GM19025 (cell line): ENCODE results near the gene FKBP5.
"Not testable (repeated sequence)": the region's sequence is repeated elsewhere in the genome, so short reads cannot be mapped to it uniquely, and the experiment has no call there.

Source experiments
- ATAC-seq: cut with Tn5 transposase; IDR thresholded peaks from one replicate; pipeline ENCODE4 v1.9.1; 2021; ENCODE audit warnings: mild to moderate bottlenecking, low read depth, moderate library complexity; ENCODE audit not compliant: unreplicated experiment

The FKBP5 gene

DNA sequence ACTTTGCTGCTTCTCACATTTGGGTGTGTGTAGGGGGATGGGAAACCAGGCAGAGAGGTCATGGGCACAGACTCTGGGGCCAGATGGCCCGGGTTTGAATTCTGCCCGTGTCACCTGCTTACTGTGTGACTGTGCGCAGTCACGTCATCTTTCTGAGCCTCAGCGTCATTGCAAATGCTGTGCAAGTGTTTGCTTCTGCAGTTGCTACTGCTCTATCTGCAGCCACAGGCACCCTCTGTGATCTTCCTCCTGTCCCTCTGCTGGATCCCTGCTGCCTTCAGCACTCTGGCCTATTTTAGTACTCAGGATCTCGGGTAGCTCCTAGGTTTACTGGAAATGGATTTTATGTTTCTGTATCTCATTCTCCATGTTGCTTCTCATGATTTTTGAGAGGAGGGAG, 135.4 kb downstream of the FKBP5 start:
- no peak for ATAC-seq

DNA sequence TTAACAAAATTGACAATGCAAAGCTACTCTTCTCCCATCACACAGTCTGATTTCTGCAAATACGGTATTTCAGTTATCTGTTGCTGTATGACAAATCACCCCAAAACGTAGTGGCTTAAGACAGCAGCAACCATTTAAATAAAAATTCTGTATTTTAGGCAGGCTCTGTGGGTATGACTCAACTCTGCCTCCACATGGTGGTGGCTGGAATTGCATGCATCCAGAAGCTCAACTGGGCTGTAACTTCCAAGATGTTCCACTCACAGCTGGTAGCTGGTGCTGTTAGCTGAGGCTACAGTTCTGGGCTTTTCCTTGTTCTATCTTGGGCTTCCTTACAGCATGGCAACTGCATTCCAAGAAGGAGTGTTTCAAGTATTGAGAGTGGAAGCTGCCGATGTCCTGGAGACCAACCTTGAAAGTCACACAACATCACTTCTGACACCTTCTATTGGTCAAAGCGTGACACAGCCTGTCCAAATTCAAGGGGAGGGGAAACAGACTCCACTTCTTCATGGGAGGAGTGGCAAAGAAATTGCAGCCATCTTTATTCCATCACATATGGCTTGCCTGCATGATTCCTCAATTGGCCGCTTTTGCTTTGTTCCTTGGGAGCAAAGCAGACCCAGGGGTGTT, 136.3 kb downstream of the FKBP5 start:
- ATAC-seq: no peak

DNA sequence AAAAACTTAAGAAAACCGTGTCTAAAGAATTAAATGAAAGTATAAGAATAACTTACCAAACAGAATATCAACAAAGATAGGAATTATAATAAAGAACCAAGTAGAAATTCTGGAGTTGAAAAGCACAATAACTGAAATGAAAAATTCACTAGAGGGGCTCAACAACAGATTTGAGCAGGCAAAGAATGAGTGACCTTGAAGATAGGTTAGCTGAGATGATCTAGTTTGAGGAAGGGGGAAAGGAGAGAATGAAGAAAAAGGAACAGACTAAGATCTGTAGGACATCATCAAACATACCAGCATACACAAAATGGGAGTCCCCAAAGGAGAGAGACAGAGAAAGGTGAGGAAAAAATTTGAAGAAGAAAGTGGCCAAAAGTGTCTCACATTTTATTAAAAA, 138.3 kb downstream of the FKBP5 start:
- ATAC-seq: no peak

DNA sequence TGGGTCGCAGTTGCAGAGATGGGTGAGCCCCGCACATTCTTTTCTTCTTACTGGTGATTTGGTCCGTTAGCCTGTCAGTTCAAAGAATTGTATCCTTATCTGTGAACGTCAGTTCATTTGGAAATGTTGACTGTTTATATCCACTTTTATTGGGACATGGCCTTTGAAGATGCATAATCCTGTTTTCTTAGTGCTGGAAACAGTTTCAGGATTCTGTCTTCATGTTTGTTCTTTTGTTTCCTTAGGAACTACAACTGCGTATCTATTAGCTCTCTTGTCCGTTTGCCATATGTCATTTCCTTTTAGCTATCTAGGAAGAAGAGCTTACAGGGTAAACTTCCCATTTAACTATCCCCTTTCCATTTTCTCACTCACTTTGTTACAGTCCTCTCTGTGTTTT, 141.0 kb downstream of the FKBP5 start:
- ATAC-seq: no peak

DNA sequence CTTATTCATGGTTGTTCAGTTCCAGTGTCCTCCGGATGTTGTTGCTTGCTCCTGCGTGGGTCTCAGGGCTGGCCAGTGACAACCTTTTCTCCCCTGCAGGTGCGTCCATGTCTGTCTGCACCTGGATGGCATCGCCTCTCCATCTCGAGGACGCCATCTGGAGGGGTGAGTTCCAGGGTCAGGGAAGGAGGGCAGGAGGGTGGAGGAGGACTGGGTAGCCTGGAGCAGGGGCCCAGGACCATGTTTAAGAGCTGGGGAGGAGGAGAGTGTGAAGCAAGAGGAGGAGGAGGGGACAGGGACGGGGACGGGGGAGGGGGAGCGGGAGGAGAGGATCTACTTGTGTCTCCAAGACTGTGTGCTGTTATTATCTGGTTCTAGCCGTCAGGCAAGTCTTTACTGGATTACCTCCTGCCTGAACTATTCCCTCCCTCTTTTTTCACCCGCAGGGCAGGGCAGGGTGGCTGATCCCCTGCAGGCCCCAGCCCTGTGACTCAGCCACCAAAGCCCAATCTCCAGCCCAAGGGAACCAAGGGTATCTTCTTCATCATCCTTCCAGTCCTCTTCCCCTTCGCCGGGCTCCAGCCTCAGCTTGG, 143.8 kb downstream of the FKBP5 start:
- ATAC-seq: no peak

DNA sequence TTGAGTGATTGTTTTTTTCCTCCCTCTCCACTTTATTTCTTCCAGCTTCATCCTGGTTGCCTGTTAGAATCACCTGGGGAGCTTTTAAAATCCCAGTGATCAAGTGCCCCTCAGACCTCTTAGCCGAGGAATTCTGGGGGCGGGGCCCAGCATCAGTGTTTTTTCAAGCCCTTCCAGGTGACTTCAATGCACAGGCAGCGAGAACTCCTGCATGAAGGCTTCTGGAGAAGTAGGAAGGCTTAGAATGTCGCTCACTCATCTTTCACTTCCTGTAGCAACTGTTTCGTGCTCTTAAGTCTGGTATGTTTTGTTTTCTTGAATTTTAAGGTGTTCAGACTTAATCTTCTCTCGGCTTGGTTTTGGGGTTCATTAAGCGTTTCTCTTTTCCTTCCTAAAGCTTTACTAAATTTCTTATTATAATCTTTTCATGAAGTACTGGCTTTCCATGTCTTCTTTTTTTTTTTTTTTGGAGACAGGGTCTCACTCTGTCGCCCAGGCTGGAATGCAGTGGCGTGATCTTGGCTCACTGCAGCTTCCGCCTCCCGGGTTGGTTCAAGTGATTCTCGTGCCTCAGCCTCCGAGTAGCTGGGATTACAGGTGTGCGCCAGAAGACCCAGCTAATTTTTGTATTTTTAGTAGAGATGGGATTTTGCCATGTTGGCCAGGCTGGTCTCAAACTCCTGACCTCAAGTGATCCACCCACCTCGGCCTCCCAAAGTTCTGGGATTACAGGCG, 145.1 kb downstream of the FKBP5 start:
- no peak for ATAC-seq

DNA sequence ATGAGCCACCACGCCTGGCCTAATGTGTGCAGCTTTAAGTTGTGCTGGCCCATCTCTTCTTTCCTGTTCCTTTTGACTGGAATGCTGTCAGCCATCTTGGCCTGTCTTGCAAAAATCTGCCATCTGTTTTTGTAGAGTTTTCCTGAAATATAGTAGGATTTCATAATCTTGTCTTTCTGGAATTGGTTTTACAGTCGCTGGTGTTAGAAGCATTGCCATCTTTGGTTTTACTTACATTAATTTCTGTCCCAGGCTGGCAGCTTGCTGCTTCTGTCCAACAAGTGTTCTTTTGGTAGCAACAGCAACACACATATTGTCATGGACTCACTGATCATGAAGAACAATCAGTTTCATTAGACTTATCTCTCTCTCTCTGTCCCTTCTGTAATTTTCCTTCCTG, 146.9 kb downstream of the FKBP5 start:
- no peak for ATAC-seq

DNA sequence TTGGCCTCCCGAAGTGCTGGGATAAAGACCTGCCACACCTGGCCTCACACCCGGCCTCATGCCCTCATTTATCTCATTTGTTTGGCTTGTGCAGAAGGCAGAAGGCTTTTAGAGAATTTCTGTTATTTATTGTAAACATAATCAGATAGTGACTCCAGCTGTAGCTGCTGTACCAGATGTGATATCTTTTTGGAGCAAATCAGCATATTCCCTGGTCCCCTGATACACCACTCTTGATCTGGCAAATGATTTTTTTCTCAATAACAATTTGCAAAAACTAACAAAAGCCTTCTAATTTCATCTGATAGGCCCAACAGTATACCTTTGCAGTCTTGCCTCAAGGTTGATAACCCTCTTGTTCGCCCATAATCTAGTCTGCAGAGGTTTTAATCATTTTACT, 149.5 kb downstream of the FKBP5 start:
- no peak for ATAC-seq

DNA sequence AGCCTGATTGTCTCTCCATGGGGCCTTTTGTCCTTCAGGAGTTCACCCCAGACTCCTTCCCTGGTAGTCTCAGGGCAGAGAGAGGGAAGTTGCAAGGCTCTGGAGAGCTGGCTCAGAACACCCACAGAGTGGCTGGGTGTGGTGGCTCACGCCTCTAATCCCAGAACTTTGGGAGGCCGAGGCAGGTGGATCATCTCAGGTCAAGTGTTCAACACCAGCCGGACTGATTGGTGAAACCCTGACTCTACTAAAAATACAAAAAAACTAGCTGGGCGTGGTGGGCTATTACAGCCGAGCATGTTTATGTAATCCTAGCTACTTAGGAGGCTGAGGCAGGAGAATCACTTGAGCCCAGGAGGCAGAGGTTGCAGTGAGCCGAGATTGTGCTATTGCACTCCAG, 152.9 kb downstream of the FKBP5 start:
- not testable (repeated sequence) for ATAC-seq

DNA sequence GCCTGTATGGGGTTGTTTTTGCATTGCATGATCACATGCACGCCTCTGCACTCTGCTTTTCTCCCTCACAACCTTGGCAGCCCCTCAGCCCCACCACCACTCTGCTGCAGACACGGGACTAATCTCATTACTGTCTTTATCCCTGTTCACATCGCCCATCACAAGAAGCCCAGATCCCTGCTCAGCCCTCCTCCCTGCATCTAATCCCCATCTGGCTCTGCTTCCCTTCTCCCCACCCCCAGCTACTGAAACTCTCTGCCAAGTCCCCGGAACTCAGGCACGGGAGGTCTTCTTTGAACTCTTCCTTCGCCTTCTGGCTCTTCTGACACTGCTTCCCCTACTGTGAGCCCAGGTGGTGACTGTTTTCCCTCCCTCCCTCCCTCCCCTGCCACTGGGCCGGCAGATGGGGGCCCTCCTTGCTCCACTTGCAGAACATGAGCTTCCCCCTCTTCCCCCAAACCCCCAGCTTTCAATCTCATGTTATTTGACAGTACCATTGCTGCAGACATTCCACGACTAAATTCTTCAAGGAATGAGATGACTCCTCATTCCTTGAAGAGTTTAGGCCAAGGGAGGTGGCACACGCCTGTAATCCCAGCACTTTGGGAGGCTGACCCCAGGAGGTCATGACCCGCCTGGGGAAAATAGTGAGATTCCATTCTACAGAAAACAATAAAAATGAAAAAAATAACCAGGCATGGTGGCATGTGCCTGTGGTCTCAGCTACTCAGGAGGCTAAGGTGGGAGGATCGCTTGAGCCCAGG, 154.1 kb downstream of the FKBP5 start:
- no peak for ATAC-seq

DNA sequence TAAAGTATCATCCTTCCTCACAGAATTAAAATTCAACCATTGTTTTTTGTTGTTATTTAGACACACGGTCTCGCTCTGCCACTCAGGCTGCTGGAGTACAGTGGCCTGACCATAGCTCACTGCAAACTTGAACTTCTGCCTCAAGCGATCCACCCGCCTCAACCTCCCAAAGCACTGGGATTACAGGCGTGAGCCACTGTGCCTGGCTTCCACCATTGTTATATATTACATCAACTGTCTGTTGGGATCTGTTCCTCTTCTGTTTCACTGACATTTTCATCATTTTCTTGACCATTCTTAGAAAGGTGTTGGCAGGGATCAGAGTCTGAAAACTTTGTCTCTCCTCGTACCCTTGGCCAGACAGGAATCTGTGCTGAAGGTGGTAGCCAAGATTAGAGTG, 154.7 kb downstream of the FKBP5 start:
- ATAC-seq: no peak

DNA sequence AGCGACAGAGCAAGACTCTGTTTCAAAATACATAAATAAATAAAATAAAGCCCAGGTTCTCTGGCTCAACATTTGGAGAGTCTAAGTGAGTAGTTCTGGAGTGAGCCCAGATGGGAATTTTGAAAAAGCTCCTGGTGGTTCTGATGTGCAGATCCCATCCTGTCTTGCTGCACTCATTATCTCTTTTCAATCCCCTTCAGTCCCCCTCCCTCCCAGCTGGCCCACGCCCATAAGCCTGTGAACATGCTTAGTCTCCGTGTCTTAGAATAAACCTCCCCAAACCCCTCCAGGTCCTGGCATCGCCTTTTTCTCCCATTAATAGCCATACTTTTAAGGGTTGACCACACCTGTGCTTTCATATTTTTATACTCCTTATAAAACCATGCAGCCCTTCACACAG, 156.6 kb downstream of the FKBP5 start:
- no peak for ATAC-seq

DNA sequence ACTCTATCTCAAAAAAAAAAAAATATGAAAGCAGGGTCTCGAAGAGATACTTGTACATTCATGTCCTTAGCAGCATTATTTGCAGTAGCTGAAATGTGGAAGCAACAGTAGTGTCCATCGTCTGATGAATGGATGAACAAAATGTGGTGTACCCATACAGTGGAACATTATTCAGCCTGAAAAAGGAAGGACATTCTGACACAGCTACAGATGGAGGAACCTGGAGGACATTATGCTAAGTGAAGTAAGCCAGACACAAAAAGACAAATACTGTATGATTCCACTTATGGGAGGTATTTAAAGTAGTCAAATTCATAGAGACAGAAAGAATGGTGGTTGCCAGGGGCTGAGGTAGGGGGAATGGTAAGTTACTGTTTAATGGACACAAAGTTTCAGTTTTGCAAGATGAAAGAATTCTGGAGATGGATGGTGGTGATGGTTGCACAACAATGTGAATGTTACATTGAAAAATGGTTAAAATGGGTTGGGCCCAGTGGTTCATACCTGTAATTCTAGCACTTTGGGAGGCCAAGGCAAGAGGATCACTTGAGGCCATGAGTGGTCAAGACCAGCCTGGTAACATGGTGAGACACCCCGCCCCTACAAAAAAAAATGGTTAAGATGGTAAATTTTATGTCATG, 164.2 kb downstream of the FKBP5 start:
- no peak for ATAC-seq
